NB4 (cell line): Measurements from ENCODE around the gene NCOA3.

Source experiments
- DNase-seq: peaks from one replicate; pipeline ENCODE4 v3.0.0; 2010; ENCODE audit warnings: low read depth
- H3K4me3 ChIP-seq: one replicate; pipeline ENCODE4 v1.5.1; 2011; ENCODE audit warnings: mild to moderate bottlenecking, low read depth, low read length, moderate library complexity
- MYC ChIP-seq: IDR thresholded peaks from 2 replicates; pipeline ENCODE4 v1.6.1; 2011; ENCODE audit warnings: low read depth, low read length
- POLR2A ChIP-seq: IDR thresholded peaks from 2 replicates; pipeline ENCODE4 v1.6.1; 2011; ENCODE audit warnings: mild to moderate bottlenecking; ENCODE audit not compliant: insufficient read length; ENCODE audit errors: extremely low read depth
- TF ChIP-seq, protein P1 (sequence below): IDR thresholded peaks from 2 replicates; pipeline ENCODE4 v1.6.1; 2011; ENCODE audit warnings: low read depth, low read length
- TF ChIP-seq, protein P2 (sequence below): IDR thresholded peaks from one replicate; pipeline ENCODE4 v1.5.1; 2012; ENCODE audit warnings: low read depth, low read length

The NCOA3 gene

DNA sequence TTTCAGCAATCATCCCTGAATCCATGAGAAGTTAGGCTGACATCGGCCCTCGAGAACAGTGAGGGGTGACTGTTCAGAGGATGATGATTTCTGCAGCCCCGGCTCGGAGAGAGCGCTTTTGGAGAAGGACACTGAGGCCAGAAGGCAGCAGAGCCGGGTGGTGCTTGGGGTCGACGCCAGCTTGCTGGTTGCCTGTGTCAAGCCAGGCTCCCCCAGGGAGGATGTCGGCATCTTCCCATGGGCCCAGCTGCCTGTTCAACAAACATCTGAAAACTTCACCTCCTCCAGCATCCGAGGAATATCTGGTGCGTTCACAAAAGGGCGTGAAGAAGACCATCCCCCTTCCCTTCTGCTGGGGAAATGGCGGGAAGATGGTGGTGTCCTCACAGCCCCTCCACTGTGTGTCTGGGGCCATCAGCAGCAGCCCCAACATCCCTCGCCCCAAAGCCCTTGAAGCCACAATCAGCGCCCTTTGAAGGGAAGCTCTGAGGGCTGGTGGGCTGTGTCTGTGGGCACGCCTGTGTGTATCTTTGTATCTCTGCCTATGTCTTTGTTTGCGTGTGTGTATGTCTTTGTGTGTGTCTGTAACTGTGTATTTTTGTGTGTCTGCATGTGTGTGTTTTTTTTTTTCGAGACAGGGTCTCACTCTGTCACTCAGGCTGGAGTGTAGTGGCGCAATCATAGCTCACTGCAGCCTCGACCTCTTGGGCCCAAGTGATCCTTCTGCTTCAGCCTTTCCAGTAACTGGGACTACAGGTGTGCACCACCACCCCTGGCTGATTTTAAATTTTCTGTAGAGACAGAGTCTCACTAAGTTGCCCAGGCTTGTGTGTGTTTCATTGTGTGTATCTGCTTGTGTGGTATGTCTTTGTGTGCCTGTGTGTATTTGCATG is 185.7 kb downstream of the NCOA3 start:
- H3K4me3 ChIP-seq, result no peak overlapping the region
- no peak for TF ChIP-seq POLR2A
- DNase-seq, result no peak

DNA sequence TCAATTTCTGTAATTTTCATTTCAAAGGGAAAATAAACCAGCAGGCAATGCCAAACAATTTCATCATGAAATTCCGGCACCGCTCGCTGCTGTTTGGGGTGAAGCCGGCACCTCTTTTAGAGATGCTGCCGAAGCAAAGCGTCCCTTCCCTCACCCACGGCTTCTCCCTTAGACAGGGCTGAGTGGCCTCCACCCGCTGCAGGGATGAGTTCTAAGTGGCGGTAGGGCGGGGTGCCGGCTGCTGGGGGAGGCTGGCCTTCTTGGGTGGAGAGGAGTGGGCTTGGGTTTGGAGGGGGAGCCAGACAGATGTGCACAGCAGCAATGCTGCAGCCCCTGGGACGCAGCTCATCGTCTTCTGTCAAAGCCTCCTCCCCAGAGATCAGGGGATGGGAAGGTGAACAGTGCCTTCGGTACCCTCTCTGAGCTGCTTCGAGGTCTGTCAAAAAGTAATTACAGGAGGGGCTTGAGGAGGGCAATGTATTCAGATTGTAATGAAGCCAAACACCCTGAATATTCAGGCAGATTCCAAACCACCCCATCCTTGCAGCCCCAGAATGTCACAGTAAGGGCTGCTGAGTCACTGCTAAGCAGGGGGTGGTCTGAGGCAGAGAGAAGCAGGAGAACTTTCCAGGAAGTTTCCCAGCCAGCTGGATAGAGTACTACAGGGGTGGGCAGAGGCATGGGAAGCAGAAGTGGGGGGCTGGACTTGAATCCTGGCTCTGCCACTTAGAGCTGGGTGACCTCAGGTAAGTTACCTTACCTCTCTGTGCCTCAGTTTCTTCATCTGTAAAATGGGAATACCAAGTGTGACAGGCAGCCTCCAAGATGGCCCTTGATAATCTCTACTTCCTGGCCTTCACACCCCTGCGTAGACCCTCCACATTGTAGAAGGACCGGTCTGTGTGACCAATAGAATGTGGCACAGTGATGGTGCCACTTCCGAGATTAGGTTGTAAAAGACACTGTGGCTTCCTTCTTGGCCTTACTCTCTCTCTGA is 187.0 kb downstream of the NCOA3 start:
- TF ChIP-seq, protein P1, sequence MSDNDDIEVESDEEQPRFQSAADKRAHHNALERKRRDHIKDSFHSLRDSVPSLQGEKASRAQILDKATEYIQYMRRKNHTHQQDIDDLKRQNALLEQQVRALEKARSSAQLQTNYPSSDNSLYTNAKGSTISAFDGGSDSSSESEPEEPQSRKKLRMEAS, result no peak
- TF ChIP-seq MYC (no peak), POLR2A (no peak)
- TF ChIP-seq, protein P2, sequence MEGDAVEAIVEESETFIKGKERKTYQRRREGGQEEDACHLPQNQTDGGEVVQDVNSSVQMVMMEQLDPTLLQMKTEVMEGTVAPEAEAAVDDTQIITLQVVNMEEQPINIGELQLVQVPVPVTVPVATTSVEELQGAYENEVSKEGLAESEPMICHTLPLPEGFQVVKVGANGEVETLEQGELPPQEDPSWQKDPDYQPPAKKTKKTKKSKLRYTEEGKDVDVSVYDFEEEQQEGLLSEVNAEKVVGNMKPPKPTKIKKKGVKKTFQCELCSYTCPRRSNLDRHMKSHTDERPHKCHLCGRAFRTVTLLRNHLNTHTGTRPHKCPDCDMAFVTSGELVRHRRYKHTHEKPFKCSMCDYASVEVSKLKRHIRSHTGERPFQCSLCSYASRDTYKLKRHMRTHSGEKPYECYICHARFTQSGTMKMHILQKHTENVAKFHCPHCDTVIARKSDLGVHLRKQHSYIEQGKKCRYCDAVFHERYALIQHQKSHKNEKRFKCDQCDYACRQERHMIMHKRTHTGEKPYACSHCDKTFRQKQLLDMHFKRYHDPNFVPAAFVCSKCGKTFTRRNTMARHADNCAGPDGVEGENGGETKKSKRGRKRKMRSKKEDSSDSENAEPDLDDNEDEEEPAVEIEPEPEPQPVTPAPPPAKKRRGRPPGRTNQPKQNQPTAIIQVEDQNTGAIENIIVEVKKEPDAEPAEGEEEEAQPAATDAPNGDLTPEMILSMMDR, result no peak
- no peak overlapping the region for H3K4me3 ChIP-seq
- DNase-seq, result peak; percentile 21

DNA sequence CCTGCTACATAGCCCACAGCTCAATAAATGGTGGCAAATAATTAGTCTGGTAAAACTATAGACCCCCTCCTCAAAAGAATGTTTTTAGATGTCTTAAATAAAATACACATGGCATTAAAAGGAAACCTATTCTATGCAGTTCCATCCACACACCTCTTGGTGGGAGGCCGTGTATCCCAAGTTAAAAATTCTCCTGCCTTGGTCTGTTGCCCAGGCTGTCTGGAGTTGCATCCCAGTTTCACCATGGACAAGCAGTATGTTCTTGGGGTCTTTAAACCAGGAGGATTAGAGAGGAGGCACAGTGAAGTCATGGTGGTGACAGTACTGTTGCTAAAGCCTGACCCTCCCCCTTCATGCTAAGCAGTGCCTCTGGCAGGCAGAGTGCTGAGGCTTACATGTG is 188.0 kb downstream of the NCOA3 start:
- no peak overlapping the region for H3K4me3 ChIP-seq
- TF ChIP-seq, protein P1, result no peak
- TF ChIP-seq POLR2A, result no peak
- TF ChIP-seq, protein P2, result no peak
- TF ChIP-seq MYC, result no peak
- no peak for DNase-seq

DNA sequence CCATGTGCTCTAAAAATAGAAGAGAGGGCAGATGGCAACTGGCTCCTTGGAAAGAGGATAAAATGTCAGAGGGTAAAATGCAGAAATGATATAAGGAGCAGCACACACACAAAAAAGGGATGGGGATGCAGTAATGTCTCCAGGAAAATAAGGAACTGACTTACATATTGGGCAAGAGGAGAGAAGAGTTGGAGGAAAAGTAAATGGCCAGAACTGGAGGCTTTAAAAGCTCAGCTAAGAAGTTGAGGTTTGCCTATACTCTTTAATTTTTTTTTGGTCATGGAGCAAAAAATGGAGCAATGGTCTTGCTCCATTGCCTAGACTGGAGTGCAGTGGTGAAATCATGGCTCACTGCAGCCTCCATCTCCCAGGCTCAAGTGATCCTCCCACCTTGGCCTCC is 189.9 kb downstream of the NCOA3 start:
- peak; percentile 48 for DNase-seq
- TF ChIP-seq POLR2A (no peak), MYC (no peak)
- TF ChIP-seq, protein P1, result no peak
- TF ChIP-seq, protein P2, result no peak

DNA sequence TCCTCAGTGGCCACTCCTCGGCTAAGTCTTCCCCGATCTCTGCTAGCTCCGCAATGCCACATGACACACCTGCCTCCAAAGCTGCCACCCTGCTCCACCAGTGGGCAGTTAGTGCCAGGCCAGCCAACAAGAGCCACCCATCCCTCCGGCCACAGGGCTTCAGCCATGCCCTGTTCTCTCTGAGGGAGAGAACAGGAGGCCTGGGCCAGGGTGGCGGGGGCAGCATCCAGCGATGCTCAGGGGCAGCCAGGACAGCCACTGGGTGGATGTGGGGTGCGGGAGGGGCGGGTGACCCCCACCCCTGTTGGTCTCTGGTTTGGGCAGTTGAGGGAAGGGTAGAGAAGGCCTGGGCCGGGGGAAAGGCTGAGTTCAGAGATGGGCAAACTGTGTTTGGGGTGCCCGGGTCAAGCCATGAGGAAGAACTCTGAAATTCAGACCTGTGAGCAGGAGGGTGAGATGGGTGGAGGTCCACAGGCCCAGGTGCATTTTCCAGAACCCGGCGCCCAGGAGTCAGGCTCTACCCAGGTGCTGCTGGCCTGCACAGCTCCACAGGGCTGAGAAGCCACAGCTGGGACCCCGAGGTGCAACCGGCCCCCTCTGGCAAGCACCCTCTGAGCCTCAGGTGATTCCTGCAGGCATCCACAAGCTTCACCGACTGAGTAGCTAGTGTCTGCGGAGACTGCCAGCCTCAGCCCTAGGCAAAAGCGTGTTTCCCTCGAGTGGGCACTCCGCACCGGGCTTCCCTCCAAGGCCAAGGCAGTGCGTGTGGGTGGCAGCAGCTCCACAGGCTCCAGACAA is 192.5 kb downstream of the NCOA3 start:
- TF ChIP-seq MYC, result no peak
- TF ChIP-seq, protein P2, result no peak
- TF ChIP-seq POLR2A, result no peak
- TF ChIP-seq, protein P1, result no peak
- no peak overlapping the region for H3K4me3 ChIP-seq
- DNase-seq, result no peak

More for the DNA sequence above, 189.9 kb downstream of the NCOA3 start:
- H3K4me3 ChIP-seq, result no peak overlapping the region

DNA sequence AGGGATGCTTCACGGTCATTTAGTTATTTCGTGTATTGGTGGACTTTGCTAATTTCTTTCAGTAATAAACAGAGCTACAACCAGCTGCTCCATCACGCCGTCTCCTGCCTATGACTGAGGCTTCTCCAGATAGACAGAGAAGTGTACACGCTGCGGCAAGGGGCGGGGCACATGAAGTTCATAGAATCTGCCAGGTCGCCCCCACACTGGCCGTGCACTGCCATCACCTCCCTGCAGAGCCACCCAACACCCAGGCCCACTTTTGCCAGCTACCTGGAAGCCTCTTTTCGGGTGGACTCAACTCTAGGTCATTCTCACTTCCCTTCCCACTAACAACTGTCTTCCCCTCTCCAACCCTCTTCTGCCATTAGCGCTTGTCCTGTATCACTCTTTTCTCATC is 195.2 kb downstream of the NCOA3 start:
- TF ChIP-seq, protein P1, result no peak
- TF ChIP-seq, protein P2, result no peak
- no peak for TF ChIP-seq MYC
- TF ChIP-seq POLR2A, result no peak

More for the DNA sequence above, 195.2 kb downstream of the NCOA3 start:
- no peak overlapping the region for H3K4me3 ChIP-seq
- no peak for DNase-seq
